Daoy (cell line): ENCODE results near the gene SH3D19. TPM values are rescaled to one million over a fixed set of nuclear protein-coding genes. Genes with fewer than 3 reads are reported as not detected.
A peak's percentile ranks its signal among the peaks of the same experiment; 100 is the strongest.

Experiments
- DNase-seq: peaks from one replicate; pipeline ENCODE4 v3.0.0-alpha.2; 2015; ENCODE audit warnings: low read depth
- total RNA-seq: library from RNA; depleted of rRNA; stranded (reverse); fragments of >200 nt; shearing (Covaris generic); gene quantifications from 2 replicates; pipeline ENCODE4 v1.2.3, GENCODE V29; 2014

The SH3D19 gene
- total RNA-seq, 1 experiment from 2014 or later: 5.3 TPM

DNA sequence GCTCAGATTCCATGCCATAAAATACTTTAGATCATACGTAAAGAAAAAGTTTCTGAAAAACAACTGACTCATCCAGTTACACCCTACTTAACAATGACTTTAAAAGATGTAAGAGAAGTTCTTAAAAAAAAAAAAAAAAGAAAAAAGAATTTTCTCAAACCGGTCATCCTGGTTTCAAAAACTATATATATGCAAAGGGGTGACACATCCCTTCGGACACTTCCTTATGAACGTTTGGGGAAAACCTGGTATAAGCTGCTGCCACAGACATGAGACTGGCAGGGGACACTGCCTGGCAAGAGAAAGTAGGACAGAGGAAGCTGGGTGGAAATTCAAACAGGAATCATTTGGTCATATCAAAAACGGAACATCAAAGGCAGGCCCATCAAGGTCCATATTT, 129.6 kb downstream of the SH3D19 start:
- peak; percentile 4 for DNase-seq

DNA sequence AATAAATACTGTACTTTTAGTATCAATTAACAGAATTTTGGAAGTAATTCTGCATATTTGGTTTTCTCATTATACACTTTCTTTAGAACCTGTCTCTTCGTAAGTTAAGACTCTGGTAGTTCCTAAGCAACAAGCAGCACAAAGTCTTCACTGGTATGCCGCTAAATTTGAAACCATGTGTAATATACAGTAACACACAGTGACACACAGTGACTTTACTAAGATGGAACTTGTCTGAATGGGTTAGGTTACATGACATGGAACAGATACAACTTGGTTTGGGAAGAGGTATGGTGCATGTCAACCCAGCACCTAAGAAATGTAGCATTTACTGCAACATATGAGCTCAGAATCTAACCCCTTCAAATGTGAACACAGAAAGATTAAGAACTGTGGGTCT, 132.0 kb downstream of the SH3D19 start:
- no peak for DNase-seq

DNA sequence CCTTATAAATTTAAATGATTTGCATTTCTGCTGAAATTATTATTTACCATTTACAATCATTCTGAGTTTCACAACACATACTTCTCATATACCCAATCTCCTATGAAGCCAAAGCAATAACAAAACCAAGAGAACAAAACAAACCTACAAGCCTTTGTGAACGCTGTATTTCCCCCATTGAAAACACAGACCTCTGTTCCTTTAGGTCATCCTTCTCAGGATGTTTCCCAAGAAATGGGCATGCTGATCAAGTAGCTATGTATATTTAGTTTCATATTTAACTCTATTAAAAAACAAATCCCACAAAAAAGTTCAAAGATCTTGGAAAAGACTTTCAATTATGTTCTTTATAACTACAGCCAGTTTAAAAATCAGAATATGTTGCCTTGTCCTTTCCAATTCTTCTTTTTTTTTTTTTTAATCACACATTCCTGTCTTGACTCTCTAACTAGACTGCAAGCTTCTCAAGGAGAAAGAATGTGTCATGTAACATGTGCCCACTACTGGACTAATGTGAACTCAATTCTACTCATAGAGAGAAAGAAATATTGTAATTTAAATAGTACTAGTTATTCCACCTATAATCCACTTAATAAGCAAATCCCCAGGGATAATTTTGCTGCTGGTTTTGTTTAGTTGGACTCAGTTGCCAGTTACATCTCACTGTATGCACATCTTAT, 132.7 kb downstream of the SH3D19 start:
- no peak for DNase-seq

DNA sequence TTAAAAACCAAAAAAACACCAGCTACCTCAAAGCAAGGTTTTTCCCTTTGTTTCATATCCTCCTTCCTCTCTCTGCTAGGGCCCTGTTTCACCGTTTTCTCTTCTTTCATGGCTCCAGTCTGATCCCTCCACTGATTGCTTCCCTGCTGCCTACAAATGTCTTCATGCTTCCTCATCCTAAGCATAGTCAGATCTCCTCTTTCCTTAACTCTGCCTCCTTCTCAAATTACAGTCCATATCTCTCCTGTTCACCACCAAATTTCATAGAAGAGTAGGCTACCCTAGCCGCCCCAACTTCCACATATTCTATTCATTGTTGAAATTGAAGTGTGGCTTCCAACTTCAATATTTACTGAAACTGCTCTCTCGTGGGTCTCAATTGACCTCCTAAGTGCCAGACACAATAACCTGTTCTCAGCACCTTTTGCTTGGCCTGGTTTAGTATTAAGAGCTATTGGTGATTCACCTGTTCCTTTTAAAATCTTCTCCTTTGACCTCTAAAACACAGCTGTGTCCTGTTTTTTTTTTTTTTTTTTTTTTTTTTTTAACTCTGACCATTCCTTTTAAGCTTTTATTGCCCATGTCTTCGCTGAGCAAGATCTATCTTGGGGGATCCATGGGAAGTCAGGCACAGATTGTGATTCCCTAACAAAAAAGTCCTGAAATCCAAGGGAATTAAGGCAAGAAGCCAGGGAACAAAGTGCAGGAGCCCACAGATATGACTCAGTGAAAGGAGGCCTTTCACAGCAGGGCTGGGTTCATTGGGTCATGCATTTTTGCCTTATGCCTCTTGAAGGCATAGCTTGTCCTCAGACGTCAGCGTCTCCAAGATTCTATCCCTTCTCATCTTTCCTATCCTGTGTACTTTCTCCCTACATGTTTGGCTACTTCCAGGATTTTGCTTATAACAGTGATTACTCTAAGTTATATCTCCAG, 140.6 kb downstream of the SH3D19 start:
- DNase-seq: no peak

DNA sequence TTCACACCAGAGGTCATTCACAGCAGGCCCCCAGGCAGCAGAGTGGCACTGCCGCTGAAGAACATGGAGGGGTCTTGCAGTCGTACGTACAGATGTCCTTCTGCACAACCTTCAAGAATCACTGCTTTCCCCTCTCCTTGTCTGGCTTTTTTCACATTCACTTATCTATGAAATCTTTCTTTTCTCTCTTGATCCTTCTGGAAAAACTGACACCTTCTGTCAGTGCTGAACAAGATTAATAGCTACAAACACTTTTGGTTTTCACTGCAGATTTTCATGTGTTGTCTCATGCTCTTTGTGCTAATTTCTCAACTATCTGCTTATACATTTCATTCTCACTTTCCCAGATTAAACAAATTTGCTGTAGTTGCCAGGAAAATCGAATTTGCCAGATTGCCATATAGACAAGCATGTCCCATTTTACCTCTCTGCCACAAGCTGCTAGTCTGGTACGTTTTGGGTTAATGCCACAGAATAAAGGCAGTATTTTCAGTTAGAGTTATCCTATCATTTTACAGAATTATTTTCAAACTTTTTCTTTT, 142.9 kb downstream of the SH3D19 start:
- DNase-seq: no peak

DNA sequence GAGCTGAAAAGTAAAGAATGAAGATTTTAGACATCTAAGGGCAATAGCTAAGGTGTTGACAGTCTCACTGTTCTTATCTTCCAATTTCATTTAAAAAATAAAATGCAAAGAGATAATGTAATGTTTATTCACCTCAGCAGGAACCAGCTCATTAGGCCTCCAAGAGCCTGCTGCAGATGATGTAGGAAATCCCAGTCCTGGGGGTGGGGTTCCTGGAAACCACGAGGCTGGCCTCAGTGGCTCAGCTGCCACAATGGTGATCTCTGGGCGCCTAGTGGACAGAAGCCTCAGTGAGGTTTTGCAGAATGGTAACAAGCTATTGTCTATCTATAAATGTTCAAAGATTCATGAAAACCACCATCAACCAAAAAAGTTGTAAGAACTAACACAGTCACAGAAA, 148.7 kb downstream of the SH3D19 start:
- DNase-seq: no peak

DNA sequence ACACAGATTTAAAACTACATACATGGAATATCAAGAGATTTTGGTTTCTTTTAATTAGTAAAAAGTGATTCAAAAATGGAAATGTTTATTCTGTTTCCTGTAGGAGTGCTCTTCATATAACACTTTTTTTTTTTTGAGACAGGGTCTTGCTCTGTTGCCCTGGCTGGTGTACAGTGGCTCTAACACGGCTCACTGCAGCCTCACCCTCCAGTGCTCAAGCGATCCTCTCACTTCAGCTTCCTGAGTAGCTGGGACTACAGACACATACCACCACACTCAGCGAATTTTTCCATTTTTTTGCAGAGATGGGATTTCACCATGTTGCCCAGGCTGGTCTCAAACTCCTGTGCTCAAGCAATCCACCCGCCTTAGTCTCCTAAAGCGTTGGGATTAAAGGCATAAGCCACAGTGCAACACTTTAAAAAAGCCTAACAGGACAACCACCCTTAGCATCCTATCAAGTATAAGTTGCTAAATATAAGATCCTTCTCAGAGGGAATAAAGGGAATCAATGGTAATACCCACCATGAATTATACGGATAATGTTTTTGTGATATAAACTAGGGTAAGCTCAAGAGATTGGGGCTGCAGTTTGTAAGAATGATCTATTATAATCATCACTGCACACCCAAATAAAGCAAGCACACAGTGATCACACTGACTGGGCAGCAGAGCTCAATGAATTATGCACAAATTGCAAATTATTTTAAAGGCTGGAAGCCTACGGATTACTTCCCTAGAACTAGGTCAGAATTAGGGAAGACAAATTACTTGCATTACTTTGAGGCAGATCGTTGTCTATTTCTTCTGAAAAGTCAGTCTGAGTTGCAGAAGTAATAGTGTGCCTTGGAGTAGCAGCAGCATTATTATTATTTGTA, 149.4 kb downstream of the SH3D19 start:
- DNase-seq: no peak

DNA sequence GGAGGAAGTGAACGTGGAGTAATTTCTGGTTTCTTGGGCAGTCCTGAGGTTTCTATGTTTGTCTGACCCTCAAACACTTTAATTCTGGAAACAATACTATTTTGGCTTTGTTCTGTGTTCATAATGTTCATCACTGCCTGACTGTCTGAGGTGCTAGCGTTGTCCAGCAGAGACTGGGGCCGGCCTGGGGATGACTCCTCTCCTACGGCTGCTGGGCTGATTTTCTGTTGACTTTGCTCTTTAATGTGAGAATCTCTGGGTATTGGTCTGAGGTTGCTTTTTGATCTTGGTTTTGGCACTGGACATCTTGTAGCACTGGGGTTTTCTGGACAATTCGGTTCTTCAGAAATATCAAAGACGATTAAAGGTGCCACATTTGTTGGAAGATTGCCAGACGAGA, 150.2 kb downstream of the SH3D19 start:
- no peak for DNase-seq

DNA sequence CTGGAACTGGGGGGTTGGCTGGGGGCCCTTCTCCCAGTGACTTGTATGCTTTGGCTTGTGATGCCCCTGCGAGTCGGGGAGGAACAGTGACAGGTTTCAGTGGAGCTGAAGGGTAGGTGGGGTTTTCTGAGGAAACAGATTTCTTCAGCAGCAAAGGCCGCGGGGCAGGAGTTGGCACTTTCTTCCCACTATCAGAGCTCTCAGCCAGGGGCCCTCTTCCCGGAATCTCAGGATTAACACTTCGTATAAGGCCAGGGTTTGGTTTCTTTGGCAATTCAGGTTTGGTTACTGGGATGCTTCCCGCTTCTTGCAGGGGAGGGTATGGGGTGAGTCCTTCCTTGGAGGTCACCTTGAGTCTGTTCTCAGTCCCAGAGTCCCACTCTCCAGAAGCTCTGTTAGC, 150.6 kb downstream of the SH3D19 start:
- no peak for DNase-seq

DNA sequence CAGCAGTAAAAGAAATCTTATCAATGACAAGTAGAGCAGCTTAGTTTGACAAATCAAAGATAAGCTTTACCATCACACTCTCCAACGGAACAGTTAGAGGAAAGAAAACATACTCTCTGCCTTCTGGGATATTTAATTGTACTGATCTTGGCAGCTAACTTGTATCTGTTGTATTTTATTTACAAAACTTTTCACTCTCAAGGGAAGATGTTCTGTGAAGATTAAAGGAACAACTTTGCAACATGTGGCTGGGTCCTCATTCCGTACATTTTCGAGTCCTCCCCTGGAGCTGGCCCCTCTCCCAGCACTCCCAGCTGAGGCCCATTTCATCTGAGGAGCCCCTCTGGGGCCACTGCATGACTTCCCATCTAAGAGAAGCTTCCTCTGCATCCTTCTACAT, 151.5 kb downstream of the SH3D19 start:
- no peak for DNase-seq

DNA sequence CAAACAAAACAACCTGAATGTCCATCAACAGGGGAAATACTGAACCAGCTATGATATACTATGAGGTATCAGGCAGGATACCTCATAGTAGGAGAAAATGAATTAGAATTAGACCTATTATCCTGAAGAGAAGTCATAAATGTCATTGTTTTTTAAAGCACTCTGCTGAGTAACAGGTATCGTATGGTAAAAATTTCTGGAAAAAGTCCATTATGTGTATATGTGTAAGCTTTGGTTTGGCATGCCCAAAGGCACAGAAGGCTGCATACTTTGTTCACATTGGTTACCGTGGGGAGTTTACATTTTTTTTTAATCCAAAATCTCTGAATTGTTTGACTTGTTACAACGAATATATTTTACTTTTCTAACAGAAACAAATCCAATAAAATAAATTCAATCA, 155.5 kb downstream of the SH3D19 start:
- no peak for DNase-seq

DNA sequence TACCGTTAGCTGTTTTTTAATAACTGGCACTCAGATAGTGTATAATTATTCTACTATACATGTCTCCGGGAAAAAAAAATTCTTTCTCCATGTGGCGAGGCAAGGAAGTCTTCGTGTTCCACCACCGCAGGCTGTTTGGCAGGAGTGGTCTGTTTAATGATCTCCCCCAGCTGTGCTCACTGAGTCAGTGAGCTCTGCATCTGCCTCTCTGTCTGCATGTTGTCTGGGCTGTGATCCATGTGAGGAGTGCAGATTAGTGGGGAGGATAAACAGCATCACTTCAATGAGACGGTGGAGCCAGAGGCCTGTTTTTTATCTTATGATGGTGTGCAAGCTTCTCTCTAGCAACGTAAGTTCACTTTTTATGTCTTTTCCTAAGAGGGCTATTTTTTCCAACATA, 156.2 kb downstream of the SH3D19 start:
- DNase-seq: peak; percentile 2

DNA sequence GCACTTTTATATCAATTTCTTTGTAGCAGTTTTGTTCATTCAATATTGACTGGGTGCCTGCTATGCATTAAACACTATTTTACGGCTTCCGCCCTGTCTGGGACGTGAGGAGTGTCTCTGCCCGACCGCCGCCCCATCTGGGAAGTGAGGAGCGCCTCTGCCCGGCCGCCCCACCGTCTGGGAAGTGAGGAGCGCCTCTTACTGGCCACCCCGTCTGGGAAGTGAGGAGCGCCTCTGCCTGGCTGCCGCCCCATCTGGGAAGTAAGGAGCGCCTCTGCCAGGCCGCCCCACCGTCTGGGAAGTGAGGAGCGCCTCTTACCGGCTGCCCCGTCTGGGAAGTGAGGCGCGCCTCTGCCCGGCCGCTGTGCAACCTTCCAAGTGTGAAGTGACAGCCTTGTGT, 157.8 kb downstream of the SH3D19 start:
- no peak for DNase-seq

DNA sequence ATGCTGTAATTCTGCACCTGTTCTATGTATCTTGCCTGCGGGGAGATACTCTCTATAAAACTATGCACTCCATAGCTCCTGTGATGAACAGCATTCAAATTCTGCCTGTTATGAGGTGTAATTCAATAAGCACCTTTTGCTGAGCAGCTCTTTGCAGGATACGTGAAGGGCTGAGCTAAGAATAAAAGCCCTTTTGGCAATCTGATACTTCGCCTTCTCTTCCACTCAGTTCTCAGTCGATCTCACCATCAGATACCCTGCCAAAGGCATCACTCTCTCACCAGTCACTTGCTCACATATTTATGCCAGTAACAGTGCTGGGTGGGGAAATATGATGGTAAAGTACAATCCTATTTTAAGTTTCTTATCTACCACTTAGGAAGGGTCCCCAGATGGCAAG, 158.8 kb downstream of the SH3D19 start:
- DNase-seq: no peak

DNA sequence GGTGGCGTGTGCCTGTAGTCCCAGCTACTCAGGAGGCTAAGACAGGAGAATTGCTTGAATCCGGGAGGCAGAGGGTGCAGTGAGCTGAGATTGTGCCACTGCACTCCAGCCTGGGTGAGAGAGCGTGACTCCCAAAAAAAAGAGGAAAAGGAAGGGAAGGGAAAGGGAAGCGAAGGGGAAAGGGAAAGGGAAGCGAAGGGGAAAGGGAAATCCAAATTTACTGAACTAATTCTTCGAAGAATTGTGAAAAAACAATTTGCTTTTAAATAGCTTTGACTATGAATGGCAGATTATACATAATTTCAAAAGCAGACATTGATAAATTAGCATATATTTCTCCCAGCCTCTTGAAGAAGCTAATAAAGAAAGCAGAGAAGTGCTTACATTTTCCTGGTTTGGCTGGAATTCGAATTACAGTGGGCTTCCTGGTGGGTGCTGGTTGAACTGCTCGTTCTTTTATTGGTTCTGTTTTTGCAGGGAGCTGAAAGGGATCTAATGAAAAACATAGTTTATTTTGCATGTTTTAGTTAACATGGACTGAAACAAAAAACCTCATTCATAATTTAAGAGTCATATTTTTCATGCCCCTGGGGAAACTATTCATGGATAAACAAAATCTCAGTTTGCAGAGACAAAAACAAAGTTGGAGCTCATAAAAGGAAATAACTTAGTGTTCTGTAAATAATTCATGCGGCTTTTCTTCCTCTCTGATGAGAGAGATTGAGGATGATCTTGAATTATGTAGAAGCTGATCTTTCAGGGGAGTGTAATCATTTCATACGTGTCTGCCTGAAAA, 160.0 kb downstream of the SH3D19 start:
- DNase-seq: no peak

DNA sequence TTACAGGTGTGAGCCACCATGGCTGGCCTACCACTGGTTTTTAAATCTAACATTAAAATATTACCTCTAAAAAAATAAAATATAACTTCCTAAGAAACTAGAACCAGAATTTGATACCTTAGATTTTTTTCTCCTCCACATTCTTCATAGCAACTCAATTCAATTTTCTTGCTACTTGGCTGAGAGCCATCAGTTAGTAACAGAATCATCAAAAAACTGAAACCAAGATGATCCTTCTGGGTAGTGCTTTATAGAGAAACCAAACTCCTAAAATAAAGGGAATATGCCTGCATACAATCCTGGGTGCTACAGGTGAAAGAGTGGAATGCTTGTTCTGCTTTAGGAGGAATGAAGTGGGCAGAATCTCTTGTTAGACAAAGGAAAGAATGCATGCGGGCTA, 161.6 kb downstream of the SH3D19 start:
- DNase-seq: no peak

DNA sequence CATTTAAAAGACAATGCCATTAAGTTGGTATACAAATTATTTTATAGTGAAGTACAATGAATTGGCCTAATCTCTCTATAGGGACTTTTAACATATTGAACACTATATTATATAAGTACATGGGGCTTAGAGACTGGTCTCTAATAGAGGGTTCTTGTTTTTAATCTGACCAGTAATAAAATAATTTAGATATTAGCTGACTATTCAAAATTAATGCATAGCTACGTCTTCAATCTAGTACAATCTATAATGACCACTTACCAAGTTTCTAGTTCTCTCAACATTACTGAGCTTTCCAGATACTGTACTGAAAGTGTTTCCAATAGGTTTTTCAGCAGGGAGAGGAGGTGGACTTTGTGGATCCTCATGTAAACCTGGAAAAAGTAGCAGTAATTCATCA, 166.4 kb downstream of the SH3D19 start:
- no peak for DNase-seq

DNA sequence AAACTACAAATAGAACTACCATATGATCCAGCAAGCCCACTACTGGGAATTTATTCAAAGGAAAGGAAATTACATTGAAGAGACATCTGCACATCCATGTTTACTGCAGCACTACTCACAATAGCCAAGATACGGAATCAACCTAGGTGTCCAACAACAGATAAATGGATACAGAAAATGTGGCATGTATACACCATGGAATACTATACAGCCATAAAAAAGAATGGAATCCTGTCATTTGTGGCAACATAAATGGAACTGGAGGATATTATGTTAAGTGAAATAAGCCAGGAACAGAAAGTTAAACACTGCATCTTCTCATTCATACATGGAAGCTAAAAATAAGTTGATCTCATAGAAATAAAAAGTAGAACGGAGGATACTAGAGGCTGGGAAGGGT, 167.9 kb downstream of the SH3D19 start:
- no peak for DNase-seq

DNA sequence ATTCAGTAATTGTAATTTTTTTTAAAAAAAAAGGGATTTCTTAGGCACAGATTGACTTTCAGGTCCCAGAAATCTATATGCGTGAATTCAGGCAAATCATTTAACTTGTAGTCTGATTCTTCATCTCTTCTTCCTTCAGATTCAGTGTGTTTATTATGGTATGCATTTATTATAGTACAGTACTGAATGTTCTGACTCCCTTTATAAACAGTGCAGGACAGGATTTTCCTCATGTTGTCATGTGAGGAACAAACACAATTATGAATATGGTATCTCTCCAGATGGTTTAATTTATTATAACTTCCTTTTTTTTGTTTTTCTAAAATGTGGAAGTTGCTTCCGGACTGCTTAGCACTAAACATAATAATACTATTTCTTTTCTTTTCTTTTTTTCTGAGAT, 171.8 kb downstream of the SH3D19 start:
- DNase-seq: no peak

DNA sequence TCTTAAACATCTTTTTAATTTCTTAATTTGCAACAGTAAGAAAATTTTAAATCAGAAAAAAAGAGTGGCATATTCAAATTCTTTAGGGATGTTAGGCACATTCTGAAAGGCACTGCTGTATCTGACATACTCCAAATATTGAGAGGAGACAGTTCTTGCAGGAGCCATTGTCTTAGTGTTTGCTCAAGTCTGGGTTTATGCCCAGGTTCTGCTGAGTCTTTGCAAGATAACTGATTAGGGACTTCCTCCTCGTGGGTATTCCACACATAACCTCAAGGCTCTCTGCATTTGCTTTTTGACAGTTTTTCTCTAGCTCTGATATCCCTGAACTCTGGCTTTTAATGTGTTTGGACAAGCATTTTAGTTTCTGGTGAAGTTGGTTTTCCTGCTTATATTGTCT, 173.4 kb downstream of the SH3D19 start:
- no peak for DNase-seq
